ENCODE data around the gene FAM78B.

FAM78B gene

GRCh38 chr1:166165661-166166328 lies 1.0 kb downstream of the FAM78B start:
- Histone ChIP-seq H3K4me1 (ENCODE audit: control insufficient read depth in 2 of 2, insufficient read depth in 2 of 2, low read length in 2 of 2) (peaks cover 22% of the 10 kb centered on the region in 2 donors), H3K36me3 (ENCODE audit: control insufficient read depth in 2 of 2, insufficient read depth in 2 of 2, low read length in 2 of 2) (no peaks in the 10 kb centered on the region), H3K27ac (ENCODE audit: low read depth in 2 of 2, low read length in 2 of 2) (no peak overlapping the region), H3K9ac (ENCODE audit: low read depth in 1 of 2, low read length in 2 of 2) (no peak overlapping the region), H3K27me3 (ENCODE audit: control insufficient read depth in 2 of 2, insufficient read depth in 2 of 2, low read length in 2 of 2) (peaks cover 10 to 17% of the 10 kb centered on the region in 2 donors), H3K4me3 (ENCODE audit: low read length in 2 of 2) (peak overlapping the region; percentile 64 to 65), H3K9me3 (ENCODE audit: control insufficient read depth in 2 of 2, low read length in 2 of 2) (no peaks in the 10 kb centered on the region)

DNA sequence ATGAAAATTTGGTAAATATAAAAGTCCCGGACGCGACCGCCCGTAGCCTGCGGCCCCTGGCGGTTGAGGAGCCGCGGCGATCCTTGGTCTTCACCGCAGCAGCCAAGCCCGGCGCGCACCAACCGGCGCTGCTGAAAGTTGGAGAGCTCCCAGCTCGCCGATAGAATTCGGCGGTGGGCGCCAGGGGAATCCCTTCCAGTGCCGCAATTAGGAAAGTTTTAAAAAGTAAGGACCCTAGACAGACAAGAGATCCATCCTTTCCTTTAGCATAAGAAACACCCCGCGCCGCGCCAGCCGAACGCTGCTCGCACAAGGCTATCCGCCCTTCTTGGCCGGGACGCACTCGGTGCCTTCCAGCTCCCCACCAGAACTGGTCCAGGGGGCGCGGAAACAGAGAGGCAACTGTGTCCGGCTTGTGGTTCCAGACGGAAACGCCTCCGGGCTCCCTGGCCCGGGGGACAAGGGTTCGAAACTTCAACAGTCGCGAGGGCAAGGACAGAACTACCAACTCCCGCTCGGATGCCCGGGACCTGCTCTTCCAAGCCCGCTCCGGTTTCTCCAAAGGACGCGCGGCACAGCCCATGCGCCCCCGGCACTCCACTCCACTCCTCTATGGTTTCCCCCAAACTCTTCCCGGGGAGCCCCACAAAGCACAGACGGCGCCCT lies 1.7 kb downstream of the FAM78B start:
- no peaks in the 10 kb centered on the region for H3K9me3 ChIP-seq (ENCODE audit: control insufficient read depth in 2 of 2, low read length in 2 of 2)
- peak overlapping the region; percentile 64 to 65 for H3K4me3 ChIP-seq (ENCODE audit: low read length in 2 of 2)
- peaks cover 10 to 17% of the 10 kb centered on the region in 2 donors for H3K27me3 ChIP-seq (ENCODE audit: control insufficient read depth in 2 of 2, insufficient read depth in 2 of 2, low read length in 2 of 2)
- H3K36me3 ChIP-seq (ENCODE audit: control insufficient read depth in 2 of 2, insufficient read depth in 2 of 2, low read length in 2 of 2) = no peaks in the 10 kb centered on the region
- H3K27ac ChIP-seq (ENCODE audit: low read depth in 2 of 2, low read length in 2 of 2) = no peak overlapping the region
- H3K9ac ChIP-seq (ENCODE audit: low read depth in 1 of 2, low read length in 2 of 2) = no peak overlapping the region
- H3K4me1 ChIP-seq (ENCODE audit: control insufficient read depth in 2 of 2, insufficient read depth in 2 of 2, low read length in 2 of 2) = peaks cover 22% of the 10 kb centered on the region in 2 donors

DNA sequence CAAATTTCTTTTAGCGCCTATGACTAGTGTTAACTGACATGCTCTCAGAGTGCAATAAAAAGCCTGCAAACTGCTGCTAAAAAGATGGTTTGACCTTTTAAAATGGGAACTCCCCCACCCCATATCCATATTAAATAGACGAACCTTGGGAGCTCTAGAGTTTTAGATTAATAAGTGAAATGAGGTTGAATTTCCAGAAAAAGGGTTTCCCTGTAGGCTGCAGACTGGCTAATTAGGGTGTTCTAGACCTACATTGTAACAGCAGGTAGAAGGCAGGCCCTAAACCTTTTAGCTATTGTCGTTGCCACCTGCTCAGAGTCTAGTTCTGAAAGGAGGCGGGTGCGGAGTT lies 2.2 kb downstream of the FAM78B start:
- no peaks in the 10 kb centered on the region for H3K36me3 ChIP-seq (ENCODE audit: control insufficient read depth in 2 of 2, insufficient read depth in 2 of 2, low read length in 2 of 2)
- peaks cover 22% of the 10 kb centered on the region in 2 donors for H3K4me1 ChIP-seq (ENCODE audit: control insufficient read depth in 2 of 2, insufficient read depth in 2 of 2, low read length in 2 of 2)
- no peak overlapping the region for H3K27ac ChIP-seq (ENCODE audit: low read depth in 2 of 2, low read length in 2 of 2)
- H3K9me3 ChIP-seq (ENCODE audit: control insufficient read depth in 2 of 2, low read length in 2 of 2) = no peaks in the 10 kb centered on the region
- peaks cover 10 to 17% of the 10 kb centered on the region in 2 donors for H3K27me3 ChIP-seq (ENCODE audit: control insufficient read depth in 2 of 2, insufficient read depth in 2 of 2, low read length in 2 of 2)
- H3K9ac ChIP-seq (ENCODE audit: low read depth in 1 of 2, low read length in 2 of 2) = no peak overlapping the region
- H3K4me3 ChIP-seq (ENCODE audit: low read length in 2 of 2) = no peak overlapping the region

GRCh38 chr1:166159656-166160055 lies 7.1 kb downstream of the FAM78B start:
- H3K27ac ChIP-seq (ENCODE audit: low read depth in 2 of 2, low read length in 2 of 2) = no peak overlapping the region
- H3K9me3 ChIP-seq (ENCODE audit: control insufficient read depth in 2 of 2, low read length in 2 of 2) = no peaks in the 10 kb centered on the region
- peaks cover 0 to 1% of the 10 kb centered on the region in 2 donors for H3K4me1 ChIP-seq (ENCODE audit: control insufficient read depth in 2 of 2, insufficient read depth in 2 of 2, low read length in 2 of 2)
- H3K9ac ChIP-seq (ENCODE audit: low read depth in 1 of 2, low read length in 2 of 2) = no peak overlapping the region
- peaks cover 4 to 6% of the 10 kb centered on the region in 2 donors for H3K27me3 ChIP-seq (ENCODE audit: control insufficient read depth in 2 of 2, insufficient read depth in 2 of 2, low read length in 2 of 2)
- no peak overlapping the region for H3K4me3 ChIP-seq (ENCODE audit: low read length in 2 of 2)
- no peaks in the 10 kb centered on the region for H3K36me3 ChIP-seq (ENCODE audit: control insufficient read depth in 2 of 2, insufficient read depth in 2 of 2, low read length in 2 of 2)

DNA sequence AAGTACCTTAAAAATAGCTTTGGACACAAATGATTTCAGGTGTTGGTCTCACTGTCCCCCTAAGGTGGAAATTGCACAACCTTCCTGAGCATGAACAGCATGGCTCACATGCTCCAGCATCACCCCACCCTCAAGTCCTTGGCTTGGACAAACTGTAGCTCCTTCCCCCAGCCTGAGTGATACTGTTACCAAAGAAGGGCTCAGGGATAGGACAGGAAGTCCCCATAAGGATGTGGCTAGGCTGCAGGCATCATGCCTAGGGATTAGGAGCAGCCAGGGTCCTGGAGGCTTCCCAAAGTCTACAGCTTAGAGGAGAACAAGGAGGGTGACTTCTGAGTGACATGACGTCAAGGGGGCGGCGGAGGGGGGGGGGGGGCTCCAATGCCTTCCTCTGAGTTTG lies 10.1 kb downstream of the FAM78B start:
- H3K4me3 ChIP-seq (ENCODE audit: low read length in 2 of 2) = no peak overlapping the region
- no peak overlapping the region for H3K9ac ChIP-seq (ENCODE audit: low read depth in 1 of 2, low read length in 2 of 2)
- no peaks in the 10 kb centered on the region for H3K27me3 ChIP-seq (ENCODE audit: control insufficient read depth in 2 of 2, insufficient read depth in 2 of 2, low read length in 2 of 2)
- H3K9me3 ChIP-seq (ENCODE audit: control insufficient read depth in 2 of 2, low read length in 2 of 2) = no peaks in the 10 kb centered on the region
- H3K4me1 ChIP-seq (ENCODE audit: control insufficient read depth in 2 of 2, insufficient read depth in 2 of 2, low read length in 2 of 2) = no peaks in the 10 kb centered on the region
- no peaks in the 10 kb centered on the region for H3K36me3 ChIP-seq (ENCODE audit: control insufficient read depth in 2 of 2, insufficient read depth in 2 of 2, low read length in 2 of 2)
- no peak overlapping the region for H3K27ac ChIP-seq (ENCODE audit: low read depth in 2 of 2, low read length in 2 of 2)

DNA sequence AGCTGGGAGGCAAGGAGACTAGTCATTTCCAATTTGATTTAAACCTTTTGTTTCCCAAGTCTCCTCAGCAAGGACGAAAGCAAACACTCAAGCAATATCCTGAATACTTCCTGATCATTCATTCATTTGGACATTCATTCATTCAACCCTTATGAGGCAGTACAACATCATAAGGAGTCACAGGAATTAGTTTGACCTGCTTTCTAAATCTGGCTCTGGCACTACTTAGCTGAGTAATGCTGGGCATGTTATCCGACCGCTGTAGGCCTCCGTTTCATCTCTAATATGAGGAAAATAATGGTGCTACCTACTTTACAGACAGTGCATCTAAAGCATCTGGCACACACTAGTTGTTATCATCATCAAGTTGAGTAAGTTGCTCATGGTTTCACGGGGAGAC lies 11.7 kb downstream of the FAM78B start:
- no peaks in the 10 kb centered on the region for H3K27me3 ChIP-seq (ENCODE audit: control insufficient read depth in 2 of 2, insufficient read depth in 2 of 2, low read length in 2 of 2)
- H3K9me3 ChIP-seq (ENCODE audit: control insufficient read depth in 2 of 2, low read length in 2 of 2) = no peaks in the 10 kb centered on the region
- no peak overlapping the region for H3K27ac ChIP-seq (ENCODE audit: low read depth in 2 of 2, low read length in 2 of 2)
- H3K9ac ChIP-seq (ENCODE audit: low read depth in 1 of 2, low read length in 2 of 2) = no peak overlapping the region
- no peaks in the 10 kb centered on the region for H3K36me3 ChIP-seq (ENCODE audit: control insufficient read depth in 2 of 2, insufficient read depth in 2 of 2, low read length in 2 of 2)
- H3K4me3 ChIP-seq (ENCODE audit: low read length in 2 of 2) = no peak overlapping the region
- no peaks in the 10 kb centered on the region for H3K4me1 ChIP-seq (ENCODE audit: control insufficient read depth in 2 of 2, insufficient read depth in 2 of 2, low read length in 2 of 2)

DNA sequence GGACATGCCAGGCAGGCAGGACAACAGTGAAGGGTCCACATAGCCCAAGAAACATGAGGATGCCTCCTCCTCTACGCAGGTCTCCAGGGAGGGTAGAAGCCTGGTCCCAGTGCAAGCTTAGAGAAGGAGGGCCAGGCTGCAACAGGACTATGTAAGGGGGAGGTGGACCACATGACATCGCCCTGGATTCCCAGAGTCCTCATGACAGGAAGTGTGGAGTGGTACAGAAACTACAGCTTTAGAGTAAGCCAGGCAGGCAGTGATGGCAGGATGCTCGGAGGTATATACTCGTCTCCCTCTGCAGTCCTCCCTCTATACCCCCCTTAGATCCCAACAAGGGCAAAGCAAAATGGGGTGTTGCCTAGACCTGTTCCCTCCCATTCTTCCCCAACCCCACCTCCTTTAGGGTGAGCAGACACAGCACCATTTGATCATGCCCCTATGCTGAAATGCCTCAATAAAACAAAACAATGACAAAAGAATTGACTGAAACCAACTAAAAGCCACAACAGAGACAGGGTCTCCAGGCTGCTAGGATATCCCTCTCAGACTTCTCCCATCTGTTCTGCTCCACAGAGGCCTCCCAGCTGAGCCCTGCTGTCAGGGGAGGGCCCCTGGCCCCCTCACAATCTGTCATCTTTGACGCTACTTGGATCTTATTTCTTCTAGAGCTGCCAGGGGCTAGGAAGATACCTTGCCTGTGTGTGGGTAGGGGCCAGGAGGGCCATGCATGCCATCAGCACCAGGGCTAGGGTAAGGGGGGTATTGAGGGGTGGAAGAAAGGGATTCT lies 13.1 kb downstream of the FAM78B start:
- H3K27ac ChIP-seq (ENCODE audit: low read depth in 2 of 2, low read length in 2 of 2) = no peak overlapping the region
- no peak overlapping the region for H3K4me3 ChIP-seq (ENCODE audit: low read length in 2 of 2)
- H3K9ac ChIP-seq (ENCODE audit: low read depth in 1 of 2, low read length in 2 of 2) = no peak overlapping the region
- H3K4me1 ChIP-seq (ENCODE audit: control insufficient read depth in 2 of 2, insufficient read depth in 2 of 2, low read length in 2 of 2) = no peaks in the 10 kb centered on the region
- no peaks in the 10 kb centered on the region for H3K9me3 ChIP-seq (ENCODE audit: control insufficient read depth in 2 of 2, low read length in 2 of 2)
- no peaks in the 10 kb centered on the region for H3K36me3 ChIP-seq (ENCODE audit: control insufficient read depth in 2 of 2, insufficient read depth in 2 of 2, low read length in 2 of 2)
- no peaks in the 10 kb centered on the region for H3K27me3 ChIP-seq (ENCODE audit: control insufficient read depth in 2 of 2, insufficient read depth in 2 of 2, low read length in 2 of 2)

DNA sequence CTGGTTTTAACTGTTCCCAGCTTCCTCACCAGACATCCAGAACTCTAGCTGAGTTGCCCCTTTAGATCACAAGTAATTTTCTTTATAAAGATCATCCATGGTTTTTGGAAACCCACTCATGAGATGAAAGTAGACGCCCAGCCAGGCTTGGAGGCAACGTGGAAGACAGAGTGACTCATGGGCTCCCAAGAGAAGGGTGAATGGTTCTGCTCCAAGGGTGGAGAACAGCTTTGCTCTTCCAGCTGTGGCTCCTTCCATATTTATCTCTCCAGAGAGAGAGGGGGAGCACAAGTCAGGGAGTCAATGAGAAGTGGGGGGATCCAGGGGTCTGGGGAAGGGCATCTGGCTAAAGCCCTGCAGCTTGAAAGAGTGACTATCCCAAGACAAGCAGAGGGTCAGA lies 13.8 kb downstream of the FAM78B start:
- H3K27ac ChIP-seq (ENCODE audit: low read depth in 2 of 2, low read length in 2 of 2) = no peak overlapping the region

DNA sequence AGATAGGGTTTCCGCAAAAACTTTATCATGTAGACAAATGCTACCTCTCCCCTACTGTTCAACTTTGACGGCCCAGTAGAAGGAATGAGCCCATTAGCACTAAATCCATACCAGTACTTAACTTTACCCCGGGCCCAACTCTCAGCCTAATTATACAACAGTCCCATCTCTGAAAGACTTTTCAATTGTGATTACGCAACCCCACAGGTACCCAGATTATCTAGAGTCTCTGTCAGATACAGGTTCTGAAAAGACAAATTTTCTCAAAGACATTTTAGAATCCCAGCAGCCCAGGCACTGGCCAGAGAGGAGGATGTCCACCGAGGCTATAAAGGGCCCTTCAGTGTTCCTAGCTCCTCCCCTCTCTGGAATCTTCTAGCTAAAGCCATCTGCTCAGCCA lies 15.0 kb downstream of the FAM78B start:
- no peak overlapping the region for H3K4me3 ChIP-seq (ENCODE audit: low read length in 2 of 2)
- H3K9me3 ChIP-seq (ENCODE audit: control insufficient read depth in 2 of 2, low read length in 2 of 2) = no peaks in the 10 kb centered on the region
- H3K36me3 ChIP-seq (ENCODE audit: control insufficient read depth in 2 of 2, insufficient read depth in 2 of 2, low read length in 2 of 2) = no peaks in the 10 kb centered on the region
- H3K9ac ChIP-seq (ENCODE audit: low read depth in 1 of 2, low read length in 2 of 2) = no peak overlapping the region
- no peaks in the 10 kb centered on the region for H3K27me3 ChIP-seq (ENCODE audit: control insufficient read depth in 2 of 2, insufficient read depth in 2 of 2, low read length in 2 of 2)
- no peaks in the 10 kb centered on the region for H3K4me1 ChIP-seq (ENCODE audit: control insufficient read depth in 2 of 2, insufficient read depth in 2 of 2, low read length in 2 of 2)
- H3K27ac ChIP-seq (ENCODE audit: low read depth in 2 of 2, low read length in 2 of 2) = no peak overlapping the region

More for the DNA sequence above, 13.8 kb downstream of the FAM78B start:
- Histone ChIP-seq H3K4me3 (ENCODE audit: low read length in 2 of 2) (no peak overlapping the region), H3K9ac (ENCODE audit: low read depth in 1 of 2, low read length in 2 of 2) (no peak overlapping the region), H3K4me1 (ENCODE audit: control insufficient read depth in 2 of 2, insufficient read depth in 2 of 2, low read length in 2 of 2) (no peaks in the 10 kb centered on the region), H3K36me3 (ENCODE audit: control insufficient read depth in 2 of 2, insufficient read depth in 2 of 2, low read length in 2 of 2) (no peaks in the 10 kb centered on the region), H3K27me3 (ENCODE audit: control insufficient read depth in 2 of 2, insufficient read depth in 2 of 2, low read length in 2 of 2) (no peaks in the 10 kb centered on the region), H3K9me3 (ENCODE audit: control insufficient read depth in 2 of 2, low read length in 2 of 2) (no peaks in the 10 kb centered on the region)

- Histone ChIP-seq H3K4me3 (ENCODE audit: low read length in 2 of 2) (no peak overlapping the region), H3K9me3 (ENCODE audit: control insufficient read depth in 2 of 2, low read length in 2 of 2) (no peaks in the 10 kb centered on the region), H3K27ac (ENCODE audit: low read depth in 2 of 2, low read length in 2 of 2) (no peak overlapping the region), H3K4me1 (ENCODE audit: control insufficient read depth in 2 of 2, insufficient read depth in 2 of 2, low read length in 2 of 2) (no peaks in the 10 kb centered on the region), H3K27me3 (ENCODE audit: control insufficient read depth in 2 of 2, insufficient read depth in 2 of 2, low read length in 2 of 2) (no peaks in the 10 kb centered on the region), H3K36me3 (ENCODE audit: control insufficient read depth in 2 of 2, insufficient read depth in 2 of 2, low read length in 2 of 2) (no peaks in the 10 kb centered on the region), H3K9ac (ENCODE audit: low read depth in 1 of 2, low read length in 2 of 2) (no peak overlapping the region)
Observed at GRCh38 chr1:166145499-166145898, 21.3 kb downstream of the FAM78B start.

All from mucosa of rectum (tissue), 2 donors.